Activated CD4-positive, alpha-beta T cell treated with anti-CD3 and anti-CD28 coated beads, Interleukin-2, Interleukin-6, amounts not matched to agents 100 ng/mL and 50 ng/mL, durations not matched to agents 16 hours and 8 hours (primary cell): ENCODE results near the gene TCAP.
"Not testable (repeated sequence)": the region's sequence is repeated elsewhere in the genome, so short reads cannot be mapped to it uniquely, and the experiment has no call there.

Source experiments
- DNase-seq: peaks from one replicate; pipeline ENCODE4 v3.0.0-alpha.2; 2020

The TCAP gene

GRCh38 chr17:39684369-39685192, 19.4 kb downstream of the TCAP start:
- DNase-seq = no peak

- DNase-seq = no peak
Observed at GRCh38 chr17:39687101-39687545, 22.0 kb downstream of the TCAP start.

- peak; percentile 90 for DNase-seq
Observed at GRCh38 chr17:39687546-39688474, 22.7 kb downstream of the TCAP start, which contains the start of gene PGAP3. TSS of gene PGAP3 (minus strand) at chr17:39688057. CDS start at chr17:39688014, 43 bp downstream.

GRCh38 chr17:39688475-39688835, 23.3 kb downstream of the TCAP start:
- no peak for DNase-seq

GRCh38 chr17:39688945-39689344, 23.8 kb downstream of the TCAP start:
- DNase-seq = no peak

- DNase-seq = no peak
Observed at GRCh38 chr17:39694593-39694992, 29.4 kb downstream of the TCAP start.

GRCh38 chr17:39695089-39695474, 29.9 kb downstream of the TCAP start:
- no peak for DNase-seq

GRCh38 chr17:39696731-39697130, 31.6 kb downstream of the TCAP start:
- DNase-seq = no peak

- no peak for DNase-seq
Observed at GRCh38 chr17:39697961-39698360, 32.8 kb downstream of the TCAP start.

- DNase-seq = not testable (repeated sequence)
Observed at GRCh38 chr17:39699157-39699817, 34.1 kb downstream of the TCAP start.

- DNase-seq = no peak
Observed at GRCh38 chr17:39699818-39700147, 34.6 kb downstream of the TCAP start, which contains the start of gene ERBB2. TSS of gene ERBB2 (plus strand) at chr17:39700064. CDS start at chr17:39700239, 175 bp downstream.

- no peak for DNase-seq
Observed at GRCh38 chr17:39700148-39700987, 35.2 kb downstream of the TCAP start.

- no peak for DNase-seq
Observed at GRCh38 chr17:39701012-39701783, 36.0 kb downstream of the TCAP start.

GRCh38 chr17:39701784-39702422, 36.8 kb downstream of the TCAP start:
- DNase-seq = no peak

GRCh38 chr17:39702901-39703893, 38.0 kb downstream of the TCAP start:
- no peak for DNase-seq

- DNase-seq = no peak
Observed at GRCh38 chr17:39703913-39704312, 38.8 kb downstream of the TCAP start.

GRCh38 chr17:39704821-39705551, 39.8 kb downstream of the TCAP start:
- DNase-seq = no peak

- no peak for DNase-seq
Observed at GRCh38 chr17:39705786-39706348, 40.7 kb downstream of the TCAP start.

- no peak for DNase-seq
Observed at GRCh38 chr17:39706383-39706782, 41.2 kb downstream of the TCAP start.
